ENCODE results near the gene INTS4.
A peak's percentile ranks its signal among the peaks of the same experiment; 100 is the strongest.
"Not testable (repeated sequence)": the region's sequence is repeated elsewhere in the genome, so short reads cannot be mapped to it uniquely, and the experiment has no call there.

INTS4 gene

DNA sequence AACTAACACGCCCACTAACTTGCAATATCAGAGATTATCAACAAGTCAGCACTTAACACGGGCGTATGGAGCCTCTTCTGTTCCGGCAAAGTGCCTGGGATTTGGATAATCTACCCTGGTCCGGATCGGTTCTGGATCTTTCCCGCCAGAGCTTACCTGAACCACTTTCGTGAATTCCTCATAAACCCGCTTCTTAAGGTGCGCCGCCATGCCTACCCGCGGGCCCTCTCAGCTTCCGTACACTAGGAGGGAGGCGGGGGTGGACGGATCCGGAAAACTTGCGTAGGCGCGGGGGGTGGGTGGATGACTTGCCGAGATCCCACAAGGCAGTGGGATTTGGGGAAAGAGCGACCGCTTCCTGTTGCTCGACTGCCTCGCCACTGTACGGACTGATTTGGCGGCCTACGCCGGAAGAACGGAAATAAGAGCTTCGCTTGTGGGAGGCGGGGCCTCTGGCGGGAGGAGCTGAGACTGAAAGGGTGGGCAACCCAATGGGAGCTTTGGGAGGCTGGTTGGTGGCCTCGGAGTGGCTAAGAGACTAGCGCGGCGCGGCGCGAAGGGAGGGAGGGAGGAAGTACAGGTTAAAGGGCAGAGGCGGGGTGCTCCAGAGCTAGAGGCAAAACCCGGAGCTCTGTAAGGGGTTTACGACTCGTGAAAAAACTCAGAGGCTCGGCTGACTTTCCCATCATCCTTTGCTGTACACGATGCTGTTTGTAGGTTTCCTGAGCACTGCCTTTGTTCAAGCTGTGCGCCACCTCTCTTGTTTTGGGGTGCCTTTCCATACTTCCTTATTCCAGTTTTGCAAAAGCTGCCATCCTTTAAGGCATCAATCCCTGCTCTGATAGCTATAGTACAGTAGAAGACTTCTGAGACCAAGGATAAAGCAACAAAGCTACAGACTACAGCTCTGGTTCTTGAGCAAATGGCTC, at the start of gene INTS4:
TSS of gene INTS4 (minus strand) at position 235 of the 929 bp plus-strand sequence. CDS start at position 210, 25 bp downstream.
- DNase-seq (ENCODE audit: low spot score), result peak; percentile 100

- DNase-seq (ENCODE audit: low spot score), result no peak
Observed at GRCh38 chr11:78041843-78042440, 47.5 kb upstream of the INTS4 start.

GRCh38 chr11:78041380-78041719, 46.9 kb upstream of the INTS4 start:
- not testable (repeated sequence) for DNase-seq (ENCODE audit: low spot score)

GRCh38 chr11:78040691-78041379, 46.4 kb upstream of the INTS4 start:
- no peak for DNase-seq (ENCODE audit: low spot score)

DNA sequence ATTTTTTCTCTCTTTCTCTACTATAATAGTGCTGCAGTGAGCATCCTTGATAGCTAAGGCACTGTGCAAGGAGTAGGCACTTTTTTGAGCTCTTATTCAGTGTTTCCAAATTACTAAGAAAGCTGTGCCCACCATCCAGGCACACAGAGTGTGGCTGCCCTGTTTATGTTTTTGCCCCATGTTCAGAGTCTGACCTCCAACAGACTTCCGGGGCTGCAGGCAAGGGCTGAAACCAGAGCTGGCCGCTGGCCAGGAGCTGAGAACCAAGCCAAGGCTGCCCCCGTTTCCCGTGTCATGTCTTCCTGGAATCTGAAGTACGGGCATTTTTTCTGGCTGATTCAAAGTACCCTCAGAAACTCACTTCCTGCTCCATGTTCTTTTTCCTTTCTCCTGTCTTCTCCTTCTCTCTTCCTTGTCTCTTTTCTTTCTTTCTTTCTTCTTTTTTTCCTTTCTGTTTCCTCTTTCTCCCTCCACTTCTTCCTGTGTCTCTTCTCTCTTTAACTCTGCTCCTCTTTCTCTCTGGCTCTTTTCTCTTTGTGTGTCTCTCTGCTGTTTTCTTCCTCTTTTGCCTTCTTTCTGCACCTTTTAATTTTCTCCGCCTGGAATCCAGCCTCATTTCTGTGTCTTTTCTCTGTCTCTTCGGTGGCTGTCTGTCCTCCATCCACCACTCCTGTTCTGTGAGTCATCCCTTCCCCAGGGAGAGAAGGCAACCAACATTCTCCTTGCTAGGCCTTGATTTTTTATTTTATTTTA, 45.6 kb upstream of the INTS4 start:
- peak; percentile 59 for DNase-seq (ENCODE audit: low spot score)

DNA sequence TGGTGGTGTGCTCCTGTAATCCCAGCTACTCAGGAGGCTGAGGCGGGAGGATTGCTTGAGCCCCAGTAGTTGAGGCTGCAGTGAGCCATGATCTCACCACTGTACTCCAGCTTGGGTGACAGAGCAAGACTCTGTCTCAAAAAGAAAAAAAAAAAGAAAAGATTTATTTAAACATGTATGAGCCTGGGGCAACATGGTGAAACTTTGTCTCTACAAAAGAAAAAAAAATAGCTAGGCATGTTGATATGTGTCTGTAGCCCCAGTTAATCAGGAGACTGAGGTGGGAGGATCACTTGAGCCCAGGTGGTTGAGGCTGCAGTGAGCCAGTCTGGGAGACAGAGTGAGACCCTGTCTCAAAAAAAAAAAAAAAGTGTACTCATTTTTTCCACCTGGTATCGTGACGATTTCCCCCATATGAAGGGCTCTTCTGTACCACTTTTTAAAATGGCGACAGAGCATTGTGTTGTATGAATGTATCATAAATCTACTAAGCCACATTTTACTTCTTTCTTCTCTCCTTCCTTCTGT, 45.0 kb upstream of the INTS4 start:
- DNase-seq (ENCODE audit: low spot score), result no peak

DNA sequence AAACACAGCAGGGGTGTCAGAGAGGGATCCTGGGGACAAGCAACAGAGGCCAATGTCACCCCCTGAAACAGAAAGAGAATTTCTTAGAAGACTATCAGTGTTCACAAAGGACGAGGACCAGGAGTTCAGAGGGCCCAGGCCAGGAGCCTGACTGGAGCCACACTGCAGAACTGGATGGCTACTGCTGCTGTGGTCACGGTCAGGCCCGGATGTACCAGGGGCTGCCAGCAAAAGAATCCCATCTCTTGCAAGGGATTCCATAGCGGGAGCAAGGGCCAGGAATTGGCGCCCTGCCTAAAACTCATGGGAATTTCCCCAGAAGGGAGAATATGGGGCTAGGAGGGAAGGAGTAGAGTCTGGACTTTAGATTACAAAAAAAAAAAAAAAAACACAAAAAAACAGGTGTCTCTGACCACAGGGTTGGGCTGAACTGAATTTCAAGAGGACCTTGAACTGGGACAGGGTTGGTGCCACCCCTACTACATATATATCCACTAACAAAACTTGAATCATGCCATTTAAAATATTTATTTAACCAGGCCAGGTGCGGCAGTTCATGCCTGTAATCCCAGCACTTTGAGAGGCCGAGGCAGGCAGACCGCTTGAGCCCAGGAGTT, 44.3 kb upstream of the INTS4 start:
- DNase-seq (ENCODE audit: low spot score), result no peak

DNA sequence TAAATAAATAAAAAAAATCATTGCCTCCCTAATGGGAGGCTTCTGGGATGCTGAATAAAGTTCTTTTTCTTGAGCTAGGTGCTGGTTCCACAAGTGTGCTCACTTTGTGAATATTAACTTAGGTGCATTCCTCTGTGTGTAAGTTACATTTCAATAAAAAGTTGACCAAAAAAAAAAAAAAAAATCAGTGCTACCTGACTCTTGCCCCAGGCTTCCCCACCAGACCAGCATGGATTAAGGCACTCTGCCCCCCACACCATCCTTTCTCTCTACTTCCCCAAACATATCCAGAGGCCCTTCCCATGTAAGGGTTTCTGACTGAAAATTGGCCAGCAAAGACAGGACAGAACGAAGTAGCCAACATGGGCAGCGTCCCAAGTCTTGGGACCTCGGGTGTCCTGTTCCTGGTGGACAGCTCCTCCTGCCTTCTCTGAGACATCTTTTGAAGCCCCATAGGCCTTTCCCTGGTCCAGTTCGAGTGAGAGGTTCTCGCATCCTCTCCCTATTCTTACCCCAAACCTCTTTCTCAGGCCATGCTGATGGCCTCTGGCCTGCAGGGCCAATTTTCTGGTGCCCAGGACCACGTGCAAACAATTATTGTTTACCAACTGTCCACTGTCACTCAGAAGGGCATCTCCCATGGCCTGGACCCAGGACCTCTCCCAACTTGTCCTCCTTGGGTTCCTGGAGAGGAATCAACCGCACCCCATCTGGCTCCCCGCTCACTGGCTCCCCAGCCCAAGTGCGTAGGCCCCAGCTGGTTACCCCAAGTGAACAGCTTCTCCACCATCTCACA, 43.6 kb upstream of the INTS4 start:
- no peak for DNase-seq (ENCODE audit: low spot score)

DNA sequence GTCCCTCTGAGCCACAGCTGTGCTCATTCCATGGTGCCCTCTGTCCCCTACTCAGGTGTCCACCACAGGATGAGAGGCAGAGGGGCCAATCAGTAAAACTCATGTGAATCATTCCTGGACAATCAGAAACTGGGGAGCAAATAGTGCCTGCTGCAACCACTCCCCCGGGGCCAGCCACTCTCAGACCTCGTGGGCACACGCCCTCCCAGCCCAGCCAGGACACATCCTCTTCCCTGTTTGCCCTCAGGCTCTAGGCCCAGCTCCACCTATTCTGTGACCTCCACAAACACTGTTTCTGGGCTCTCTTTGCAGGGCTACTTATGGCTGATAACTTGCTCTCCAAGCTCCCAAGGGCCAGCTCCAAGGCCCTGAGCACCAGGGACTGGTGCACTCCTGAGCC, 42.6 kb upstream of the INTS4 start:
- no peak for DNase-seq (ENCODE audit: low spot score)

- DNase-seq (ENCODE audit: low spot score), result no peak
Observed at GRCh38 chr11:78036313-78036712, 41.8 kb upstream of the INTS4 start.

DNA sequence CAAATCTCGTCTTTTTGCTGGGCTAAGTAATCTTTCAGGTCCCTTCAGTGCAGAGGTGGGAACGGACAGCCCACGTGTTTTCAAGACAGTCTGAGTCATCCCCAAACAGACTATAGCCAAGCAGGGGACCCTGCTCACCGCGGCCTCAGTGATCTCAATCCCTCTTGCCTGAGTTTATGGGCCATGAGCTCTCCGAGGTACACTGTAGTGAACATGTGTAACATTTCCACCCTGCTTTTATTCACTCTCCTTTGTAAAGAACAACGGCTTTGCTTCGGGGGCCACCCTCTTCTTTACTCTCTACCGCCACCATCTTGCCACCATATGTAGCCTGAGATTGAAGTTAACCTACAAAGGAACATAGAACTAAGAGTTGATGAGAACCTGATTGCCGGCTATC, 40.2 kb upstream of the INTS4 start:
- DNase-seq (ENCODE audit: low spot score), result no peak

DNA sequence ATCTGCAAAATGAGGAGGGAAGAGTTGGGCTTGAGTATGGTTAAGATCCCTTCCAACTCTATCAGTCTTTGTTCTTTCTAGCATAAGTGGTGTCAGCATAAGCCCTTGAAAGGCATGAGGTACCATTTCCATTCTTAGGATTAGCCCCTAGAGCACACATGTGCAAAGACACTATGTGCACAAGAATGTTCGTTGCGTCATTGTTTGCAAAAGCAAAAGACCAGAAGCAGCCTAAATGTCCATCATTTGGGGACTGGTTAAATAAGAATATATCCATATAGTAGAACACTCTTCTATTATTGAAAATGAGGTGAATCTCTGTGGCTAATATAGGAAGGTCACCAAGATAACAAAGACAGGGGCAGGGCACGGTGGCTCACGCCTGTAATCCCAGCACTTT, 38.6 kb upstream of the INTS4 start:
- DNase-seq (ENCODE audit: low spot score), result no peak

DNA sequence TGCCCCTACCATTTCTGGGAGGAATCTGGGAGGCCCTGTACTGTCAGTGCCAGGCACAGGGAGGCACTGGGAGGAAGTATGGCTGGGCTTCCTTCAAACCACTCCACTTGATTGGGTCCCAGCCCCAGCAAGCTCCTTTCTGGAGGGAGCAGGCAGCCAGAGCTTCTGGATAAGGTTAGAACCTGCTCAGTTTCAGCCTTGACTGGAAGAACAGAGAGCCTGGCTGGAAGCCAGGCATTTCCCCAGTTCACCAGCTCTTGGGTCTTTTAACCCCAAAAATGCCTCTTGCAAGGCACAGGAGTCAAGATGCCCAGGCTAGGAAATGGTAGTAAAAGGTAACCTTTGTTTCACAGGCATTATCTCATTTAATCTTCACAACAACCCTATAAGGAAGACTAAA, 37.6 kb upstream of the INTS4 start:
- no peak for DNase-seq (ENCODE audit: low spot score)

- no peak for DNase-seq (ENCODE audit: low spot score)
Observed at GRCh38 chr11:78031629-78032028, 37.2 kb upstream of the INTS4 start.

GRCh38 chr11:78030429-78031325, 36.2 kb upstream of the INTS4 start:
- peak; percentile 98 for DNase-seq (ENCODE audit: low spot score)

GRCh38 chr11:78028423-78028822, 34.0 kb upstream of the INTS4 start:
- DNase-seq (ENCODE audit: low spot score), result not testable (repeated sequence)

DNA sequence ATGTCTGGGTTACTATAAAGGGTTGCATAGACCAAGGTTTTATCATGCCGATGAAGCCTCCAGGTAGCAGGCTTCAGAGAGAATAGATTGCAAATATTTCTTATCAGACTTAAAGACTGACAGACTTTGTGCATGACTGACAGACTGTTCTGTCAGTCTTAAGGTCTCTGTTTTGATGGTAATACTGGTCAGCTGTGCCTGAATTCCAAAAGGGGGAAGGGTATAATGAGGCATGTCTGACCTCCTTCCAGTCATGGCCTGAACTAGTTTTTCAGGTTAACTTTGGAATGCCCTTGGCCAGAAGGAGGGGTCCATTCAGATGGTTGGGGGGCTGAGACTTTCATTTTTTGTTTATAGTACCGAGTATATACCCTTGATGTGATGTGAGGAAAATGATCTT, 33.3 kb upstream of the INTS4 start:
- no peak for DNase-seq (ENCODE audit: low spot score)

DNA sequence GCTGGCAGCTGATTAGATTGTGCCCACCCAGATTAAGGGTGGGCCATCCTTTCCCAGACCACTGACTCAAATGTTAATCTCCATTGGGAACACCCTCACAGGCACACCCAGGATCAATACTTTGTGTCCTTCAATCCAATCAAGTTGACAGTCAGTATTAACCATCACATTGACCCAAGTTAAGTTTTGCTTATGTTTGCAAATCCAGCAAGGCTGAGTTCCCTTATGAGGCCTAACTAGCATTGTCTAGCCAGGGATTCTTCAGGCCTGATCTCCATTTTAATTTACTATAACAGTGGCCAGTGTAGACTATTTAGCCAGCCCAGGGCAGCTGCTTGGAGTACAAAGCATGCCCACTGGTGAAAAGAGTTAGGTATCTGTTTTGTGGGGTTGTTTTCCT, 30.9 kb upstream of the INTS4 start:
- no peak for DNase-seq (ENCODE audit: low spot score)

DNA sequence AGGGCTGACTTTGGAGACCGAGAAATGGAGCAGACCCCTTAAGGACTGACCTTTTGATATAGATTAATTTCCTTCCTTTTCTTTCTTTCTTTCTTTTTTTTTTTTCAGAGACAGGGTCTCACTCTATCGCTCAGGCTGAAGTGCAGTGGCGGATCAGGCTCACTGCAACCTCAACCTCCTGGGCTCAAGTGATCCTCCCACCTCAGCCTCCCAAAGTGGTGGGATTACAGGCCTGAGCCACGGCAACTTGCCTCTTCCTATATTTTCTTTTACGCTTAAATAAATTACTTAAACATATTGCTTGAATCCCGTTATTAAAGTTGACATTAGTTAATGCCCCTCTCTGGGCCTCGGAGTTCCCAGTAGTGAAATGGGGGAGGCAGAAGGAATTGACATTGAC, 29.0 kb upstream of the INTS4 start:
- no peak for DNase-seq (ENCODE audit: low spot score)

Data from globus pallidus (tissue), 1 donor.